SK-N-SH (cell line): Measurements from ENCODE around the gene FSTL5. TPM values are rescaled to one million over a fixed set of nuclear protein-coding genes. Genes with fewer than 3 reads are reported as not detected.

Experiments used
- CTCF ChIA-PET: fragments of 300-600, 350-600 bp; formaldehyde crosslinking; extraction: SDS; loops from one replicate; lab custom pipeline; 2021; lab: Yijun Ruan, JAX
- POLR2A ChIA-PET: fragments of 350-600 bp; sonication (Branson Sonifier 250); formaldehyde crosslinking; extraction: SDS; loops from one replicate; lab custom pipeline; 2020; ENCODE audit warnings: antibody characterized with exemption, inconsistent platforms; lab: Yijun Ruan, JAX
- DNase-seq: peaks from one replicate; pipeline ENCODE4 v3.0.0; 2012
- H2AFZ ChIP-seq: fragments of 200-600 bp; sonication (generic); 2 replicates; pipeline ENCODE4 v1.8.1; 2016; ENCODE audit warnings: antibody characterized with exemption, mild to moderate bottlenecking, low read depth
- H3F3A ChIP-seq: fragments of 200-600 bp; sonication (generic); replicated peaks from 2 replicates; pipeline ENCODE3; 2016; ENCODE audit warnings: antibody characterized with exemption, mild to moderate bottlenecking; ENCODE audit not compliant: insufficient read depth
- H3K27ac ChIP-seq, 2 experiments: fragments of 200-500 bp in 1 of 2; fragments of 200-600 bp in 1 of 2; sonication (Bioruptor generic) in 1 of 2; sonication (generic), shearing (Covaris generic) in 1 of 2; 2 replicates each; pipeline versions ENCODE4 v1.5.1 to v1.6.1; 2014 to 2016; ENCODE audit warnings: low read depth in 2 of 2, inconsistent platforms in 1 of 2, low read length in 1 of 2, mild to moderate bottlenecking in 1 of 2, mixed read lengths in 1 of 2
- H3K27me3 ChIP-seq: fragments of 200-600 bp; sonication (generic), shearing (Covaris generic); 2 replicates; pipeline ENCODE4 v1.6.1; 2016; ENCODE audit warnings: mixed run types; ENCODE audit not compliant: insufficient read depth
- H3K36me3 ChIP-seq, 2 experiments: fragments of 200-500 bp in 1 of 2; fragments of 200-600 bp in 1 of 2; sonication (Bioruptor generic) in 1 of 2; sonication (generic) in 1 of 2; replicated peaks in 1 of 2; 2 replicates each; pipeline versions ENCODE3 to v1.5.1; 2014 to 2016; ENCODE audit warnings: low read length in 1 of 2, mild to moderate bottlenecking in 1 of 2; ENCODE audit not compliant: insufficient read depth in 2 of 2, control insufficient read depth in 1 of 2
- H3K4me1 ChIP-seq, 2 experiments: fragments of 200-500 bp in 1 of 2; fragments of 200-600 bp in 1 of 2; sonication (Bioruptor generic) in 1 of 2; sonication (generic), shearing (Covaris generic) in 1 of 2; 2 replicates each; pipeline versions ENCODE4 v1.5.1 to v1.6.1; 2014 to 2016; ENCODE audit warnings: low read depth in 1 of 2, low read length in 1 of 2, mixed run types in 1 of 2; ENCODE audit not compliant: insufficient read depth in 2 of 2, control insufficient read depth in 1 of 2
- H3K4me2 ChIP-seq: fragments of 200-600 bp; sonication (generic), shearing (Covaris generic); 2 replicates; pipeline ENCODE4 v1.6.1; 2017; ENCODE audit warnings: mixed run types
- H3K4me3 ChIP-seq, 2 experiments: fragments of 200-500 bp in 1 of 2; fragments of 200-600 bp in 1 of 2; sonication (Bioruptor generic) in 1 of 2; sonication (generic), shearing (Covaris generic) in 1 of 2; 2 replicates each; pipeline versions ENCODE4 v1.5.1 to v1.8.1; 2014 to 2016; ENCODE audit warnings: low read depth in 2 of 2, inconsistent platforms in 1 of 2, low read length in 1 of 2, mild to moderate bottlenecking in 1 of 2, mixed read lengths in 1 of 2, moderate library complexity in 1 of 2
- H3K79me2 ChIP-seq: fragments of 200-600 bp; sonication (generic); 2 replicates; pipeline ENCODE4 v1.8.1; 2017; ENCODE audit warnings: mild to moderate bottlenecking; ENCODE audit not compliant: insufficient read depth
- H3K9ac ChIP-seq: fragments of 200-600 bp; sonication (generic); 2 replicates; pipeline ENCODE4 v1.6.1; 2017; ENCODE audit warnings: mixed run types
- H3K9me2 ChIP-seq: fragments of 200-600 bp; sonication (generic); 2 replicates; pipeline ENCODE4 v1.6.1; 2017; ENCODE audit warnings: mixed run types
- H3K9me3 ChIP-seq: fragments of 200-600 bp; sonication (generic); 2 replicates; pipeline ENCODE4 v1.6.1; 2017; ENCODE audit warnings: mixed run types, mild to moderate bottlenecking, moderate library complexity
- H4K20me1 ChIP-seq: fragments of 200-600 bp; sonication (generic); 2 replicates; pipeline ENCODE4 v1.6.1; 2017; ENCODE audit warnings: mild to moderate bottlenecking, mixed run types; ENCODE audit not compliant: insufficient read depth
- CHD2 ChIP-seq: fragments of 150-350 bp; IDR thresholded peaks from 2 replicates; pipeline ENCODE4 v1.6.1; 2018; ENCODE audit warnings: low read length; ENCODE audit not compliant: partially characterized antibody
- ELF1 ChIP-seq: IDR thresholded peaks from 2 replicates; pipeline ENCODE4 v1.4.0; 2012
- EP300 ChIP-seq, 2 experiments: IDR thresholded peaks; 2 replicates each; pipeline versions ENCODE4 v1.4.0 to v1.6.1; 2012; ENCODE audit warnings: borderline replicate concordance in 1 of 2, low read depth in 1 of 2, low read length in 1 of 2
- FOXJ3 ChIP-seq: sonication (generic); formaldehyde crosslinking; IDR thresholded peaks from 2 replicates; pipeline ENCODE4 v1.5.1; 2020; ENCODE audit warnings: mild to moderate bottlenecking, missing genetic modification reagents
- JUND ChIP-seq: IDR thresholded peaks from 2 replicates; pipeline ENCODE4 v1.4.0; 2012
- MXI1 ChIP-seq: IDR thresholded peaks from 2 replicates; pipeline ENCODE4 v1.6.1; 2012; ENCODE audit warnings: mild to moderate bottlenecking, low read depth, low read length, improper control_type of control experiment
- NFIC ChIP-seq: IDR thresholded peaks from 2 replicates; pipeline ENCODE4 v1.4.0; 2012; ENCODE audit warnings: borderline replicate concordance
- NRF1 ChIP-seq: IDR thresholded peaks from 2 replicates; pipeline ENCODE4 v1.6.1; 2012; ENCODE audit warnings: low read depth, mild to moderate bottlenecking, low read length
- POLR2AphosphoS5 ChIP-seq: IDR thresholded peaks from 2 replicates; pipeline ENCODE4 v1.6.1; 2012; ENCODE audit warnings: low read depth, low read length
- RAD21 ChIP-seq: IDR thresholded peaks from 2 replicates; pipeline ENCODE4 v1.6.1; 2012; ENCODE audit warnings: mild to moderate bottlenecking, low read length
- RCOR1 ChIP-seq: fragments of 150-350 bp; IDR thresholded peaks from 2 replicates; pipeline ENCODE4 v1.6.1; 2017; ENCODE audit warnings: antibody characterized with exemption, low read length
- RFX5 ChIP-seq: IDR thresholded peaks from 2 replicates; pipeline ENCODE4 v1.6.1; 2012; ENCODE audit warnings: mild to moderate bottlenecking, improper control_type of control experiment, low read length
- SMC3 ChIP-seq: IDR thresholded peaks from 2 replicates; pipeline ENCODE4 v1.6.1; 2012; ENCODE audit warnings: low read depth, low read length, improper control_type of control experiment
- YY1 ChIP-seq: IDR thresholded peaks from 2 replicates; pipeline ENCODE4 v1.4.0; 2012; ENCODE audit warnings: low read depth, mild to moderate bottlenecking
- WGBS: methylation state at CpG from one replicate; pipeline ENCODE4 v1.1.6; 2017; ENCODE audit warnings: low lambda C conversion rate; 5-methylcytosine and 5-hydroxymethylcytosine counted together
- polyA plus RNA-seq, 3 experiments: library from polyadenylated mRNA; depleted of rRNA; stranded (reverse); fragments of >200 nt; gene quantifications; 2 replicates each; pipeline ENCODE4 v1.2.3, GENCODE V29; 2012
- TF ChIP-seq, protein P1 (sequence below): IDR thresholded peaks from 2 replicates; pipeline ENCODE4; 2012
- TF ChIP-seq, protein P2 (sequence below): IDR thresholded peaks from 2 replicates; pipeline ENCODE4 v1.4.0; 2012; ENCODE audit warnings: low read depth, borderline replicate concordance
- TF ChIP-seq, protein P3 (sequence below): IDR thresholded peaks from 2 replicates; pipeline ENCODE4 v1.6.1; 2012; ENCODE audit warnings: mild to moderate bottlenecking, low read depth, low read length, moderate library complexity

Gene FSTL5
- polyA plus RNA-seq, 1 of the 3 experiments (the other 2 are of a cell fraction): 0.07 TPM

DNA sequence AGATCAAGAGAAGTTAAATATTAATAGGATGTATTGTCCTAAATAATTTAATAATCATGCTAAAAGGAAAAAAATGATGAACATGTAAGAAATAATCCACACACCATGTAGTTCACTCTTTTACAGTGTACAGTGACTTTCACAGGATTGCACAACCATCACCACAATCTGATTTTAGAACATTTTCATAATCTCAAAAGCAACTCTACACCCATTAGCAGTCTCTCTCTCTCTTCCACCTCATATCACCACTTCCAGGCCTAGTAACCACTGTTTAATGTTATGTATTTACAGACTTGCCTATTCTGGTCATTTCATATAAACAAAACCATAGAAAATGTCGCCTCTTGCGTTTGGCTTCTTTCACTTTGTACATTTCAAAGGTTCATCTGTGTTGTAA, 153.4 kb downstream of the FSTL5 start:
- no peaks in the 10 kb centered on the region for H4K20me1 ChIP-seq
- H3K9me3 ChIP-seq: no peaks in the 10 kb centered on the region
- H3K36me3 ChIP-seq: no peaks in the 10 kb centered on the region
- 98% methylated on average over 2 of the region's 2 CpGs for WGBS
- H3K9ac ChIP-seq: no peak overlapping the region
- no peaks in the 10 kb centered on the region for H3K27me3 ChIP-seq
- H3K9me2 ChIP-seq: no peaks in the 10 kb centered on the region
- H3F3A ChIP-seq: peaks cover 9% of the 10 kb centered on the region
- H3K4me3 ChIP-seq: no peak overlapping the region
- CTCF ChIA-PET: no interaction called here
- no peak for DNase-seq
- H3K79me2 ChIP-seq: no peaks in the 10 kb centered on the region
- no peak overlapping the region for H3K27ac ChIP-seq
- H3K4me1 ChIP-seq: no peaks in the 10 kb centered on the region
- no peak overlapping the region for H2AFZ ChIP-seq
- H3K4me2 ChIP-seq: no peak overlapping the region
- POLR2A ChIA-PET: no interaction called here
- TF ChIP-seq POLR2AphosphoS5 (no peak), CHD2 (no peak), NRF1 (no peak), FOXJ3 (CRISPR knock-in tag) (no peak)

DNA sequence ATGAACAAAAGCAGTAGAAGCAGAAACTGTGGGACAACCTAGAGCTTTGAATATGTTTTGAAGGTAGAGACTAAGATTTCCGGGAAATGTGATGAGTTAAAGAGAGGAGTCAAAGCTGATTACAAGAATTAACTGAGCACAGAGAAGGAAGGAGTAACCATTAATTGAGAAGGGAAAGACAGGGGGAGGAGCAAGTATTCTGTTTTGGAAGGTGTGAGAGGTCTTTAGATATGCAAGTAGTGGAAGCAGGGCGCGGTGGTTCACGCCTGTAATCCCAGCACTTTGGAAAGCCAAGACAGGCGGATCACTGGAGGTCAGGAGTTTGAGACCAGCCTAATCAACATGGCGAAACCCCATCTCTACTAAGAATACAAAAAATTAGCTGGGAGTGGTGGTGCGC, 171.5 kb downstream of the FSTL5 start:
- ChIA-PET POLR2A (no interaction called here), CTCF (no interaction called here)
- H2AFZ ChIP-seq: no peak overlapping the region
- H3K4me2 ChIP-seq: no peak overlapping the region
- 91% methylated on average over 7 of the region's 7 CpGs for WGBS
- no peaks in the 10 kb centered on the region for H3F3A ChIP-seq
- H3K36me3 ChIP-seq: no peaks in the 10 kb centered on the region
- H3K27ac ChIP-seq: no peak overlapping the region
- no peak overlapping the region for H3K4me3 ChIP-seq
- no peaks in the 10 kb centered on the region for H3K79me2 ChIP-seq
- no peaks in the 10 kb centered on the region for H3K27me3 ChIP-seq
- H3K4me1 ChIP-seq: no peaks in the 10 kb centered on the region
- no peak for TF ChIP-seq EP300 (IDR thresholded peaks at IDR 0.05; ENCODE audit: borderline replicate concordance in 1 of 2, low read depth in 1 of 2, low read length in 1 of 2)
- TF ChIP-seq POLR2AphosphoS5: no peak
- TF ChIP-seq, protein P1, sequence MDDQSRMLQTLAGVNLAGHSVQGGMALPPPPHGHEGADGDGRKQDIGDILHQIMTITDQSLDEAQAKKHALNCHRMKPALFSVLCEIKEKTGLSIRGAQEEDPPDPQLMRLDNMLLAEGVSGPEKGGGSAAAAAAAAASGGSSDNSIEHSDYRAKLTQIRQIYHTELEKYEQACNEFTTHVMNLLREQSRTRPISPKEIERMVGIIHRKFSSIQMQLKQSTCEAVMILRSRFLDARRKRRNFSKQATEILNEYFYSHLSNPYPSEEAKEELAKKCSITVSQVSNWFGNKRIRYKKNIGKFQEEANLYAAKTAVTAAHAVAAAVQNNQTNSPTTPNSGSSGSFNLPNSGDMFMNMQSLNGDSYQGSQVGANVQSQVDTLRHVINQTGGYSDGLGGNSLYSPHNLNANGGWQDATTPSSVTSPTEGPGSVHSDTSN: no peak
- TF ChIP-seq, protein P2, sequence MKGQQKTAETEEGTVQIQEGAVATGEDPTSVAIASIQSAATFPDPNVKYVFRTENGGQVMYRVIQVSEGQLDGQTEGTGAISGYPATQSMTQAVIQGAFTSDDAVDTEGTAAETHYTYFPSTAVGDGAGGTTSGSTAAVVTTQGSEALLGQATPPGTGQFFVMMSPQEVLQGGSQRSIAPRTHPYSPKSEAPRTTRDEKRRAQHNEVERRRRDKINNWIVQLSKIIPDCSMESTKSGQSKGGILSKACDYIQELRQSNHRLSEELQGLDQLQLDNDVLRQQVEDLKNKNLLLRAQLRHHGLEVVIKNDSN: no peak
- TF ChIP-seq YY1: no peak
- no peak overlapping the region for H3K9ac ChIP-seq
- H4K20me1 ChIP-seq: no peaks in the 10 kb centered on the region
- no peaks in the 10 kb centered on the region for H3K9me3 ChIP-seq
- no peak for DNase-seq
- H3K9me2 ChIP-seq: no peaks in the 10 kb centered on the region

DNA sequence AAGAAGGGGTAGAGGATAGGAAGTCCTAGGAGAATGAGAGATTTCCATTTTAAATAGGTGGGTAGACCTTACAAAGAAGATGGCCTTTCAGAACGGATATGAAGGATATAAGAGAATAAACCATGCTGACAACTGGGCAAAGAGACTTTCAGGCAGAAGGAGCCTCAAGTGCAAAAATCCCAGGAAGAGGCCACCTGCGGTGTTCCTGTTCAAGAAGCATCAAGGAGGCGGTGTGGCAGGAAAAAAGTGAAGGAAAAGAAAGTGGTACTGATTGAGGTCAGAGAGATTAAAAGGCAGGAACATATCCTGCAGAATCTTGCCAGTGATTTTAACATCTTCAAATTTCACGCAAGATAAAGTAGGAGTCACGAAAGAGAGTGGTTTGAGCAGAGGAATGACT, 172.0 kb downstream of the FSTL5 start:
- no peaks in the 10 kb centered on the region for H3K4me1 ChIP-seq
- H3K79me2 ChIP-seq: no peaks in the 10 kb centered on the region
- H3K36me3 ChIP-seq: no peaks in the 10 kb centered on the region
- no peak overlapping the region for H3K9ac ChIP-seq
- no peak overlapping the region for H3K27ac ChIP-seq
- H2AFZ ChIP-seq: no peak overlapping the region
- CTCF ChIA-PET: no interaction called here
- H3K4me3 ChIP-seq: no peak overlapping the region
- WGBS: 76% methylated on average over 5 of the region's 5 CpGs
- H3K9me3 ChIP-seq: no peaks in the 10 kb centered on the region
- TF ChIP-seq MXI1 (no peak), RAD21 (no peak), NRF1 (no peak), ELF1 (no peak), JUND (no peak), FOXJ3 (CRISPR knock-in tag) (no peak), RFX5 (no peak), RCOR1 (no peak), NFIC (no peak), CHD2 (no peak), YY1 (no peak), SMC3 (no peak)
- TF ChIP-seq, protein P3, sequence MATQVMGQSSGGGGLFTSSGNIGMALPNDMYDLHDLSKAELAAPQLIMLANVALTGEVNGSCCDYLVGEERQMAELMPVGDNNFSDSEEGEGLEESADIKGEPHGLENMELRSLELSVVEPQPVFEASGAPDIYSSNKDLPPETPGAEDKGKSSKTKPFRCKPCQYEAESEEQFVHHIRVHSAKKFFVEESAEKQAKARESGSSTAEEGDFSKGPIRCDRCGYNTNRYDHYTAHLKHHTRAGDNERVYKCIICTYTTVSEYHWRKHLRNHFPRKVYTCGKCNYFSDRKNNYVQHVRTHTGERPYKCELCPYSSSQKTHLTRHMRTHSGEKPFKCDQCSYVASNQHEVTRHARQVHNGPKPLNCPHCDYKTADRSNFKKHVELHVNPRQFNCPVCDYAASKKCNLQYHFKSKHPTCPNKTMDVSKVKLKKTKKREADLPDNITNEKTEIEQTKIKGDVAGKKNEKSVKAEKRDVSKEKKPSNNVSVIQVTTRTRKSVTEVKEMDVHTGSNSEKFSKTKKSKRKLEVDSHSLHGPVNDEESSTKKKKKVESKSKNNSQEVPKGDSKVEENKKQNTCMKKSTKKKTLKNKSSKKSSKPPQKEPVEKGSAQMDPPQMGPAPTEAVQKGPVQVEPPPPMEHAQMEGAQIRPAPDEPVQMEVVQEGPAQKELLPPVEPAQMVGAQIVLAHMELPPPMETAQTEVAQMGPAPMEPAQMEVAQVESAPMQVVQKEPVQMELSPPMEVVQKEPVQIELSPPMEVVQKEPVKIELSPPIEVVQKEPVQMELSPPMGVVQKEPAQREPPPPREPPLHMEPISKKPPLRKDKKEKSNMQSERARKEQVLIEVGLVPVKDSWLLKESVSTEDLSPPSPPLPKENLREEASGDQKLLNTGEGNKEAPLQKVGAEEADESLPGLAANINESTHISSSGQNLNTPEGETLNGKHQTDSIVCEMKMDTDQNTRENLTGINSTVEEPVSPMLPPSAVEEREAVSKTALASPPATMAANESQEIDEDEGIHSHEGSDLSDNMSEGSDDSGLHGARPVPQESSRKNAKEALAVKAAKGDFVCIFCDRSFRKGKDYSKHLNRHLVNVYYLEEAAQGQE: no peak
- TF ChIP-seq, protein P2: no peak
- TF ChIP-seq, all 33 proteins: peak for 0
- Histone ChIP-seq H3K27me3 (no peaks in the 10 kb centered on the region), H3K4me2 (no peak overlapping the region), H4K20me1 (no peaks in the 10 kb centered on the region), H3K9me2 (no peaks in the 10 kb centered on the region), H3F3A (no peaks in the 10 kb centered on the region)
- DNase-seq: no peak
- POLR2A ChIA-PET: no interaction called here
